LNCaP clone FGC (cell line): Measurements from ENCODE around the gene TMEM272.

Source experiments
- DNase-seq: peaks from one replicate; pipeline ENCODE4 v3.0.0-alpha.2; 2011; ENCODE audit warnings: low read depth
- H3K4me3 ChIP-seq: 2 replicates; pipeline ENCODE4 v1.5.1; 2011; ENCODE audit warnings: mild to moderate bottlenecking, low read depth, low read length, control low read depth
- TF ChIP-seq, protein P1 (sequence below): IDR thresholded peaks from 2 replicates; pipeline ENCODE4 v1.5.1; 2012; ENCODE audit warnings: mild to moderate bottlenecking; ENCODE audit not compliant: control insufficient read depth, insufficient read depth; ENCODE audit errors: extremely low read depth

Gene TMEM272

DNA sequence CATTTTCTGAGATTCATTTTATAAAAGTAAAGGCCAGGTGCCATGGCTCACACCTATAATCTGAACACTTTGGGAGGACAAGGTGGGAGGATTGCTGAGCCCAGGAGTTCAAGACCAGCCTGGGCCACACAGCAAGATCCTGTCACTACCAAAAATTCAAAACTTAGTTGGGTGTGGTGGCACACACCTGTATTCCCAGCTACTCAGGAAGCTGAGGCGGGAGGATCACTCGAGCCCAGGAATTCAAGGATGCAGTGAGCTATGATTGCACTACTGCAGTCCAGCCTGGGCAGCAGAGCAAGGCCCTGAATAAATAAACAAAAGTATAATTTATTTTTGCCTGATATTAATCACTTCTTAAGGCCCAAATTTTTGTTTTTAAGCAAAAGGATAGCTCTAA, 81.5 kb downstream of the TMEM272 start:
- H3K4me3 ChIP-seq, result no peak overlapping the region
- TF ChIP-seq, protein P1, sequence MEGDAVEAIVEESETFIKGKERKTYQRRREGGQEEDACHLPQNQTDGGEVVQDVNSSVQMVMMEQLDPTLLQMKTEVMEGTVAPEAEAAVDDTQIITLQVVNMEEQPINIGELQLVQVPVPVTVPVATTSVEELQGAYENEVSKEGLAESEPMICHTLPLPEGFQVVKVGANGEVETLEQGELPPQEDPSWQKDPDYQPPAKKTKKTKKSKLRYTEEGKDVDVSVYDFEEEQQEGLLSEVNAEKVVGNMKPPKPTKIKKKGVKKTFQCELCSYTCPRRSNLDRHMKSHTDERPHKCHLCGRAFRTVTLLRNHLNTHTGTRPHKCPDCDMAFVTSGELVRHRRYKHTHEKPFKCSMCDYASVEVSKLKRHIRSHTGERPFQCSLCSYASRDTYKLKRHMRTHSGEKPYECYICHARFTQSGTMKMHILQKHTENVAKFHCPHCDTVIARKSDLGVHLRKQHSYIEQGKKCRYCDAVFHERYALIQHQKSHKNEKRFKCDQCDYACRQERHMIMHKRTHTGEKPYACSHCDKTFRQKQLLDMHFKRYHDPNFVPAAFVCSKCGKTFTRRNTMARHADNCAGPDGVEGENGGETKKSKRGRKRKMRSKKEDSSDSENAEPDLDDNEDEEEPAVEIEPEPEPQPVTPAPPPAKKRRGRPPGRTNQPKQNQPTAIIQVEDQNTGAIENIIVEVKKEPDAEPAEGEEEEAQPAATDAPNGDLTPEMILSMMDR, result no peak
- DNase-seq, result no peak
